ENCODE data around the gene C13orf46. TPM values are rescaled to one million over a fixed set of nuclear protein-coding genes. Genes with fewer than 3 reads are reported as not detected.

C13orf46 gene
- total RNA-seq, 1 donor: under 0.01 TPM

- peak; percentile 74 for DNase-seq (ENCODE audit: low read depth)
- no peak for TF ChIP-seq CTCF (IDR thresholded peaks at IDR 0.05; ENCODE audit: insufficient read depth, low read depth, low read length)
- H3K4me3 ChIP-seq (ENCODE audit: low read depth, low read length): no peak overlapping the region
Measured at GRCh38 chr13:113997845-113998751, 24.2 kb upstream of the C13orf46 start.

- no peak for DNase-seq (ENCODE audit: low read depth)
- no peak overlapping the region for H3K4me3 ChIP-seq (ENCODE audit: low read depth, low read length)
- TF ChIP-seq CTCF (IDR thresholded peaks at IDR 0.05; ENCODE audit: insufficient read depth, low read depth, low read length): no peak
Measured at GRCh38 chr13:113996912-113997745, 23.3 kb upstream of the C13orf46 start.

GRCh38 chr13:113996081-113996911 is 22.4 kb upstream of the C13orf46 start:
- no peak for DNase-seq (ENCODE audit: low read depth)
- TF ChIP-seq CTCF (IDR thresholded peaks at IDR 0.05; ENCODE audit: insufficient read depth, low read depth, low read length): no peak
- H3K4me3 ChIP-seq (ENCODE audit: low read depth, low read length): no peak overlapping the region

GRCh38 chr13:113995051-113995601 is 21.2 kb upstream of the C13orf46 start:
- DNase-seq (ENCODE audit: low read depth): no peak
- no peak for TF ChIP-seq CTCF (IDR thresholded peaks at IDR 0.05; ENCODE audit: insufficient read depth, low read depth, low read length)
- H3K4me3 ChIP-seq (ENCODE audit: low read depth, low read length): no peak overlapping the region

- no peak overlapping the region for H3K4me3 ChIP-seq (ENCODE audit: low read depth, low read length)
- TF ChIP-seq CTCF (IDR thresholded peaks at IDR 0.05; ENCODE audit: insufficient read depth, low read depth, low read length): no peak
- DNase-seq (ENCODE audit: low read depth): no peak
Measured at GRCh38 chr13:113992276-113993005, 18.6 kb upstream of the C13orf46 start.
